Omental fat pad (tissue), 4 donors: ENCODE data around the gene ARPC4. TPM values are rescaled to one million over a fixed set of nuclear protein-coding genes. Genes with fewer than 3 reads are reported as not detected.
"Not testable (repeated sequence)": the region's sequence is repeated elsewhere in the genome, so short reads cannot be mapped to it uniquely, and the experiment has no call there.

Experiments
- ATAC-seq: fragments of 150-250 bp; one replicate; pipeline ENCODE4 v1.9.1; 2016; ENCODE audit warnings: mild to moderate bottlenecking, moderate library complexity; ENCODE audit not compliant: low FRiP score
- DNase-seq: peaks from one replicate; pipeline ENCODE4 v3.0.0-alpha.2; 2019; ENCODE audit warnings: low spot score
- total RNA-seq, 4 donors: library from RNA; depleted of rRNA; stranded (reverse); fragments of >200 nt; gene quantifications; one replicate each; pipeline ENCODE4 v1.1.0, GENCODE V29; 2016
- TF ChIP-seq, protein P1 (sequence below), 3 donors: fragments of 450-650 bp; IDR thresholded peaks; one replicate each; pipeline ENCODE4 v1.5.1; 2016 to 2017; ENCODE audit warnings: antibody characterized with exemption in 3 of 3, mild to moderate bottlenecking in 3 of 3, moderate library complexity in 2 of 3

ARPC4 gene
- total RNA-seq, 4 donors from 2014 or later = 99.0 to 141 (median 122) TPM

DNA sequence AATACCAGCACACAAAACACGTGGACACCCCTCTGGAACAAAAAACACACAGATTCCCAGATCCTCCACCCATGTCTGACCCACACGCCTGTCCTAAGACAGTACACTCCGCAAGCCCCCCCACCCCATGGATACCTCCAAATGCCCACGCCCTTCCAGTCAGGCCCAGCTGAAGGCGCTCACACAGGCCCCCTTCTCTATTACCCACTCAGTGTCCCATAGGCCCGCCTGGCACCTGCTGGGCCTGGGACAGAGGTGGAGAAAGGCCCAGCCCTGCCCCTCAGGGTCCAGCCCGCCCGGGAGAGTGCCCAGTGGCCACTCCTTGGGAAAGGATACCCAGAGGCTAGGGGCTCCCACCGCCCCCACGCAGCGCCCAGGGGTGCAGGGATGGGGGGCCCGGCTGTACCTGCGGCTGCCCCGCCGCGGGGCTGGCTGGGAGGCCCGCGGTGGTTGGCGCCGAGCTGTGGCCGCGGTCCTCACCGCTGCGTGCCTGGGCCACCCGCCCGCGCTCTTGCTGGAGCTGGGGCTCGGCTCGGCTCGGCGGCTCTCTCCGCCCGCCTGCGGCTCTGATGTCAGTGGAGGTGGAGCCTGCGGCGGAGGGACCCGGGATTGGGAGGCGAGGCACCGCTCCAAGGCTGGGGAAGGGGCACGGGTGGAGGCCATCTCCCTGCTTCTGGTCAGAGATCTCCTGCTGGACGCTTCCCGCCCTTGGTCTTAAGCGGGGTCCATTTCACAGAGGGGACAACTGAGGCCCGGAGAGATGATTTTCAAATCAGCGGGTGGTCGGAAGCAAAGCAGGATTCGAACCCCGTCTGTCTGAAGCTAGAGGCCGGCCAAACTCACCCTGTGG, 23.2 kb upstream of the ARPC4 start, which contains the start of gene CAMK1:
Gene CAMK1, minus strand, starts transcription at position 522 of the 850 bp plus-strand sequence. CDS start 2,198 bp downstream, outside the sequence.
- DNase-seq (peak; percentile 57), ATAC-seq (peak; percentile 92)
- TF ChIP-seq, protein P1, sequence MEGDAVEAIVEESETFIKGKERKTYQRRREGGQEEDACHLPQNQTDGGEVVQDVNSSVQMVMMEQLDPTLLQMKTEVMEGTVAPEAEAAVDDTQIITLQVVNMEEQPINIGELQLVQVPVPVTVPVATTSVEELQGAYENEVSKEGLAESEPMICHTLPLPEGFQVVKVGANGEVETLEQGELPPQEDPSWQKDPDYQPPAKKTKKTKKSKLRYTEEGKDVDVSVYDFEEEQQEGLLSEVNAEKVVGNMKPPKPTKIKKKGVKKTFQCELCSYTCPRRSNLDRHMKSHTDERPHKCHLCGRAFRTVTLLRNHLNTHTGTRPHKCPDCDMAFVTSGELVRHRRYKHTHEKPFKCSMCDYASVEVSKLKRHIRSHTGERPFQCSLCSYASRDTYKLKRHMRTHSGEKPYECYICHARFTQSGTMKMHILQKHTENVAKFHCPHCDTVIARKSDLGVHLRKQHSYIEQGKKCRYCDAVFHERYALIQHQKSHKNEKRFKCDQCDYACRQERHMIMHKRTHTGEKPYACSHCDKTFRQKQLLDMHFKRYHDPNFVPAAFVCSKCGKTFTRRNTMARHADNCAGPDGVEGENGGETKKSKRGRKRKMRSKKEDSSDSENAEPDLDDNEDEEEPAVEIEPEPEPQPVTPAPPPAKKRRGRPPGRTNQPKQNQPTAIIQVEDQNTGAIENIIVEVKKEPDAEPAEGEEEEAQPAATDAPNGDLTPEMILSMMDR (IDR thresholded peaks at IDR 0.05) = no peak

DNA sequence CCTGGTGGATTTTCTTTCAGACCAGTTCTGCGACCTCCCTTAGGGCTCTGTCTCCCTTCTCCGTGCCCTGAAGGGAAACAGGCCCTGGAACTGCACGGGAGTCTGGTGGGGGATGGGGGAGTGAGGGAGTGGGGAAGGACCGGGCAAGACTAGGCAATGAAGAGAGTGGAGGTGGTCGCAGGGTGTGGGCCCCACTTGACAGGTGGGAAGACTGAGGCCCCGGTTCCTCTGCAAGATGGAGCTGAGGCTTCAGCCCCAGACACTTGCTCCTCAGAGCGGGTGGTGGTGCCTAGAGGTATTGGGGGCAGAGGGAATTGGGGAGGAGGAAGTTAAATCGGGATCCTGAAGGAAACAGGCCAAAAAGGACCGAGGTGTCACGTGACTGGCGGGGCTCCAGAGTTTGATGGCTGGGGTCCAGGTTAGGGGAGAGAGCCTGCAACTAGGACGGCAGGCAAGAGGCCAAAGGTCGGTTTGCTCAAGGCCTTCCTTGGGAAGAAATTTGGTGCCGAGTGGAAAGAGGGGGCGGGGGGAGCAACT, 22.5 kb upstream of the ARPC4 start:
- TF ChIP-seq, protein P1 (IDR thresholded peaks at IDR 0.05) = no peak
- ATAC-seq (peak; percentile 50), DNase-seq (peak; percentile 83)

DNA sequence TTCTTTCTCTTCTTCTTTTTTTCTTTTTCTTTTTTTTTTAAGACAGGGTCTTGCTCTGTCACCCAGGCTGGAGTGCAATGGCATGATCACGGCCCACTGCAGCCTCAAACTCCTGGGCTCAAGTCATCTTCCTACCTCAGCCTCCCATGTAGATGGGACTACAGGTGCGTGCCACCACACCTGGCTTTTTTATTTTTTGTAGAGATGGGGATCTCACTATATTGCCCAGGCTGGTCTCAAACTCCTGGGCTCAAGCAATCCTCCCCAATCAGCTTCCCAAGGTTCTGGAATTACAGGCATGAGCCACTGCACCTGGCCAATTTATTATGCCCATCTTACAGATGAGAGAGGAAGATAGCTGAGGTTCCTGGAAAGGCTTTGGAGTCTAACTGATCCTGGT, 21.9 kb upstream of the ARPC4 start:
- ATAC-seq, DNase-seq: not testable (repeated sequence)

DNA sequence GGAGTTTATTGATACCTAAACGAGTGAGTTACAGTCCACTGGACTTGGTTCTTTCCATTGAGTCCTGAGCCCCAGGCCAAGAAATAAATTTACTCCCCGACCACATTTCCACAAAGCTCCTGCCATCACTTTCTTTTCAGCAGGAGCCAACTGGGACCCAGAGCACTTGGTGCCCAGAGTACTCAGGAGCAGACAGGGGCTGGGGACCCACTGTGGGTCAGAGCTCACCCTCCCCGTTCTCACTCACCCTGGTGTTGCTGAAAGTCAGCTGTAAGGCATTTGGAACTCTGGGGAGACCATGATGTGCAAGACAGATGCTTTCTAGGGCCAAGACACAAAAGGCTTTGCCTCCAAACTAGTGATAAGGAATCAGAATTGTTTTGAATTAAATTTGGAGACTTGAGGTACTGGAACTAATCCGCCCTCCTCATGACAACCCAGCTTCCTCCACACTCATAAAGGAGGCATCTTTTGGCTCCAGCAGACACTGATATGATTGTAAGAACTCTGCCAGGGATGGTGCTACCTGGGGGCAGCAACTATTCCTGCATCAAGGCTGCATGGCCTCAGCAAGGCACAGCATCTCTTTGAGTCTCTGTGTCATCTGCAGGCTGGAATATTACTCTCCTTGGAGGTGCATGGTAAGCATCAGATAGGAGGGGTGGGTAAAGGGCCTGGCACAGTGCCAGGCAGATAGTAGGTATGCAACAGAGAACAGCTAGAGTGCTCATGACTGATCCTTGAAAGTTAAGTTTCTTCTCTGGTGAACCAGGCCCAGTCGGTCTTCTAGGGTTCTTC, 15.8 kb upstream of the ARPC4 start:
- TF ChIP-seq, protein P1 (IDR thresholded peaks at IDR 0.05) = no peak
- no peak for ATAC-seq

DNA sequence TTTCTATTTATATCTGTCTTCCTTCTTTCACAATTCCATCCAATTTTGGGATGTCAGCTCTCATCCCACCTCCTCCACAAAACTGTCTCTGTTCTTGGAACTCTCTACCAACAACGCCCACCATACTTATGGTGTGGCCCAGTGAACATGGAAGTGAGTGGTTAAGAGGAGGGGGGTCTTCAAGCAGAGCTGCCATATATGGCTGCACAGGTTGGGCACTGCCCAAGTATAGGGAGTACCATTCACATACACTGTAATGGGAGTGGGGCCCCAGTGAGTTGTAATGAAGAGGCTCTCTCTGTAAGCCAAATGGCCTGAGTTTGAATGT, 15.2 kb upstream of the ARPC4 start:
- DNase-seq (no peak), ATAC-seq (no peak)
- TF ChIP-seq, protein P1 (IDR thresholded peaks at IDR 0.05) = no peak

More for the DNA sequence above, 15.8 kb upstream of the ARPC4 start:
- DNase-seq = no peak

DNA sequence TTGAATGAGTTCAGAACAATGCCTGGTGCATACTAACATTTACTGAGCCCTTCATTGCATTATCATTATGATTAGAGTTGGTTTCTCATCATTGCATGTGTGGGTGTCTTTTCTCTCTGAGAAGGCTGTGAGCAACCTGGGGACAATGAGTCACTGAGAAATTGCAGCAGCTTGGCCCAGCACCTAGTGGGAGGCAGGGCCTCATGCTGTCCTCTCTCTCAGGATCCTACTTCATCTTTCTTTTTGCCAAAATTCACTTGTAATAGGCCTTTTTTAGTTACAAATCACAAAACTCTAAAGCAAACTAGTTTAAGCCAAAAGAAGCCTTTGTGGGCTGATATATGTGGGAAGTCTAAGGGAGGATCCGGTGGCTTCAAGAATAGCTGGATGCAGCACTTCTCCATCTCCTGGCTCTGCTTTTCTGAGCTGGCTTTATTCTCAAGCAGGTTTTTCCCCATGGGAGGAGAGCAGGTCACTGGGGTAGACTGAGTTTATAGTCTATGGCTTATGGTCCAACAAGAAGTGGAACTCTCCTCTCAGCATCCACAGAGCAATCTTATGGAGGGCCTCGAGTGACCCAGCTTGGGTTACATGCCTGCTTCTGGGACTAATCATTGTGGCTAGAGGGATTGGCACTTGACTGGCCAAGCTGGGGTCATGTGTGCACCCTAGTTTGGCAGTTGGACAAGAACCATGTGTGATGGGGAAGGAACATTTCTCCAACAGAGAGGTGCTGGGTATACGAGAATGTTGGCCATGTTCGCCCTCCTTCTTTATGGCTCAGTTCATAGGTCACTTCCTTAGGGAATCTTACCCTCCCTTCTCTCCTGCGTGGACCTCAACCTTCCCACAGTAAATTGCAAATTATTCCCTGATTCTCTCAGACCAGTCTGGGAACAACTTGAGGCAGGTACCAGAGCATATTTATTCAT, 14.5 kb upstream of the ARPC4 start:
- DNase-seq (no peak), ATAC-seq (peak; percentile 86)
- TF ChIP-seq, protein P1 (IDR thresholded peaks at IDR 0.05) = no peak
